MCF 10A (cell line): ENCODE measurements around the gene PPP1R1A. TPM values are rescaled to one million over a fixed set of nuclear protein-coding genes. Genes with fewer than 3 reads are reported as not detected.

Experiments
- BruUV-seq: library from RNA; stranded (reverse); fragments of 400-500 nt; replicated peaks from 2 replicates; lab custom pipeline; 2021; lab: Mats Ljungman, UMichigan
- CTCF ChIA-PET: fragments of 300-600 bp; sonication (Branson Sonifier 250); formaldehyde crosslinking; extraction: SDS; loops from one replicate; lab custom pipeline; 2021; ENCODE audit warnings: antibody characterized with exemption, inconsistent platforms; lab: Yijun Ruan, JAX
- POLR2A ChIA-PET: fragments of 300-600, 350-650 bp; sonication (Branson Sonifier 250); formaldehyde crosslinking; extraction: SDS; loops from one replicate; lab custom pipeline; 2020; ENCODE audit warnings: antibody characterized with exemption, inconsistent platforms; lab: Yijun Ruan, JAX
- DNase-seq: peaks from one replicate; pipeline ENCODE4 v3.0.0-alpha.2; 2018; ENCODE audit not compliant: unreplicated experiment
- H3K27ac Mint-ChIP-seq: one replicate; pipeline ENCODE4 v1.8.0; 2022; ENCODE audit warnings: mild to moderate bottlenecking, low read depth, mixed read lengths; ENCODE audit not compliant: unreplicated experiment
- H3K27me3 Mint-ChIP-seq: one replicate; pipeline ENCODE4 v1.8.0; 2022; ENCODE audit warnings: mixed read lengths; ENCODE audit not compliant: insufficient read depth, unreplicated experiment
- H3K36me3 Mint-ChIP-seq: one replicate; pipeline ENCODE4 v1.8.0; 2022; ENCODE audit warnings: mild to moderate bottlenecking, moderate library complexity, mixed read lengths; ENCODE audit not compliant: insufficient read depth, unreplicated experiment
- H3K4me1 Mint-ChIP-seq: one replicate; pipeline ENCODE4 v1.8.0; 2022; ENCODE audit warnings: mixed read lengths; ENCODE audit not compliant: insufficient read depth, unreplicated experiment
- H3K4me3 Mint-ChIP-seq: one replicate; pipeline ENCODE4 v1.8.0; 2022; ENCODE audit warnings: mild to moderate bottlenecking, moderate library complexity, mixed read lengths; ENCODE audit not compliant: unreplicated experiment
- H3K9me3 Mint-ChIP-seq: one replicate; pipeline ENCODE4 v1.8.0; 2022; ENCODE audit warnings: mixed read lengths; ENCODE audit not compliant: unreplicated experiment
- CTCF ChIP-seq: fragments of 200-600 bp; IDR thresholded peaks from one replicate; pipeline ENCODE4 v1.8.0; 2022; ENCODE audit warnings: antibody characterized with exemption, mild to moderate bottlenecking; ENCODE audit not compliant: unreplicated experiment
- intact Hi-C: fragments of 100-400 bp; cut with micrococcal nuclease; formaldehyde crosslinking; loops from 2 replicates; pipeline ENCODE4 v1.14.1; 2022
- total RNA-seq: library from RNA; stranded (reverse); gene quantifications from 2 replicates; pipeline ENCODE4 v1.2.3, GENCODE V29; 2022

The PPP1R1A gene
- total RNA-seq, 1 experiment from 2014 or later = not detected

GRCh38 chr12:54579258-54579657 lies 9.2 kb downstream of the PPP1R1A start:
- no peak overlapping the region for H3K4me3 Mint-ChIP-seq

GRCh38 chr12:54578778-54579177 lies 9.7 kb downstream of the PPP1R1A start:
- Mint-ChIP-seq H3K4me1 (no peaks in the 10 kb centered on the region), H3K4me3 (no peak overlapping the region), H3K27ac (no peak overlapping the region), H3K9me3 (no peaks in the 10 kb centered on the region), H3K27me3 (peaks cover 55% of the 10 kb centered on the region), H3K36me3 (no peaks in the 10 kb centered on the region)
- no TSS peak for BruUV-seq
- no peak for TF ChIP-seq CTCF
- DNase-seq = no peak
- ChIA-PET CTCF (interaction anchor here (0.6 to 12.4 kb wide), 13 partner anchors 13 to 1044 kb away, joined by 3 to 229 read pairs (median 3); no protein-coding TSS in a partner anchor), POLR2A (no interaction called here)
- intact Hi-C loops = no loop called here

More at GRCh38 chr12:54579258-54579657, 9.2 kb downstream of the PPP1R1A start:
- H3K4me1 Mint-ChIP-seq = no peaks in the 10 kb centered on the region
- DNase-seq = no peak
- no peaks in the 10 kb centered on the region for H3K36me3 Mint-ChIP-seq
- BruUV-seq = no TSS peak
- ChIA-PET CTCF (interaction anchor here (0.6 to 12.4 kb wide), 25 partner anchors 8 to 378 kb away, joined by 3 to 229 read pairs (median 4); no protein-coding TSS in a partner anchor), POLR2A (interaction anchor here (0.6 kb wide), 1 partner anchor 30 kb away, joined by 3 read pairs; no protein-coding TSS in a partner anchor)
- H3K27ac Mint-ChIP-seq = no peak overlapping the region
- intact Hi-C loops = no loop called here
- H3K27me3 Mint-ChIP-seq = peaks cover 60% of the 10 kb centered on the region
- TF ChIP-seq CTCF = no peak
- no peaks in the 10 kb centered on the region for H3K9me3 Mint-ChIP-seq

- TF ChIP-seq CTCF = no peak
- Mint-ChIP-seq H3K4me3 (no peak overlapping the region), H3K27me3 (peaks cover 85% of the 10 kb centered on the region), H3K27ac (no peak overlapping the region), H3K36me3 (no peaks in the 10 kb centered on the region), H3K9me3 (no peaks in the 10 kb centered on the region), H3K4me1 (no peaks in the 10 kb centered on the region)
- intact Hi-C loops = no loop called here
- ChIA-PET CTCF (interaction anchor here (1.0 kb wide), 1 partner anchor 9 kb away, joined by 4 read pairs; no protein-coding TSS in a partner anchor), POLR2A (no interaction called here)
- no peak for DNase-seq
- no TSS peak for BruUV-seq
Measured at GRCh38 chr12:54572881-54573280, 15.6 kb downstream of the PPP1R1A start.

DNA sequence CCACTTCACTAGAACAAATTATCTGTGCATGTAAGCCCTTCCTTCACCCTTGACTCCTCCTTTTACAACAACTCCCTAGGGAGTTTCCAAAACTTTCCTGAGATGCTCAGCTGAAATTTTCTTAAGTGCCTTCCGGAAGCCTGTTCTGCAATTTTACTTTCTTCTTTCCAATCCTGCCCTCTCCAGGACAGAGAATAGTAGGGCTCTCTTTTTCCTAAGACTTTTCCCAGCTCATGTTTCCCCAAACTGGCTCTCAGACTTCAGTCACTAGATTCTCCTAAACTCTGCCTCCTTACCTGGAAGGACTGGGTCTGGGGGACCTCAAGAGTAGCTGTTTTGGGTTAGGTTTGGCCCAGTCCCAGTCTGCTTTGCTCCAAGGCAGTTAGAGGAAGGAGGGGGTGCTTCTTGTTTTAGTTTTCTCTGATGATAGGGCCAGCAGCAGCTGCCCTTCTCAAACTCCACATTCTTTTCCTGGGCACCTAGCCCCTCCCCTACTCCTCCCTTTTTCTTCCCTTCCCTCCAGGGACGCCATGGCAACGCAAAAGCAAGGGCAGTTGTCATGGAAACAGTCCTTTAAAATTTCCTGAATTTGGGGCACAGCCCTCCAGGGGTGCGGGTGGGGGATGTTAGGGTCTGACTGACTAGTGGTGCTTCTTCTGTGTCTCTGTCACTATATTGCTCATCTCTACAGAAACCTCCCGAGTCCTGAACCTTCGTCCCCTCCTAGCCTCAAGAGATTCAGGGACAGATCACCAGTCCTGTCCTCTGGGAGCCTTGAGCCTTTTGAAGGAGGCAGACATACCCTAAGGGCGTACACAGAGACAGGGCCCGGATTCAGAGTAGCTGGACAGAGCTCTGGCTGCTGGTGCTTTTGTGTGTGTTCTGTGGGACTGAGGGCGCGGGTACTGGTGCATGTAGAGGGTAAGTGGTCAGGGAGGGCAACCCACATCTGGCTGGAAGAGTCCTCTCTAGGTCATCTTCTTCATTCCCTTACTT lies 17.0 kb downstream of the PPP1R1A start:
- POLR2A ChIA-PET = no interaction called here
- Mint-ChIP-seq H3K27me3 (peaks cover 83% of the 10 kb centered on the region), H3K4me1 (no peaks in the 10 kb centered on the region), H3K27ac (no peak overlapping the region), H3K36me3 (no peaks in the 10 kb centered on the region), H3K4me3 (no peak overlapping the region), H3K9me3 (no peaks in the 10 kb centered on the region)
- intact Hi-C loops = no loop called here
- BruUV-seq = no TSS peak
- no peak for TF ChIP-seq CTCF
- no peak for DNase-seq
- CTCF ChIA-PET = interaction anchor here (0.6 to 1.9 kb wide), 6 partner anchors 8 to 1483 kb away, joined by 3 to 6 read pairs (median 5); no protein-coding TSS in a partner anchor
